Activated T-helper 1 cell treated with anti-CD3 and anti-CD28 coated beads, Interleukin-2, amount 50 U/mL, for 16 hours (primary cell): ENCODE results near the gene ASTN1.

Experiments used
- DNase-seq, 2 donors: peaks; one replicate each; pipeline ENCODE4 v3.0.0-alpha.2; 2020; ENCODE audit warnings: low read depth in 1 of 2, low spot score in 1 of 2

ASTN1 gene

DNA sequence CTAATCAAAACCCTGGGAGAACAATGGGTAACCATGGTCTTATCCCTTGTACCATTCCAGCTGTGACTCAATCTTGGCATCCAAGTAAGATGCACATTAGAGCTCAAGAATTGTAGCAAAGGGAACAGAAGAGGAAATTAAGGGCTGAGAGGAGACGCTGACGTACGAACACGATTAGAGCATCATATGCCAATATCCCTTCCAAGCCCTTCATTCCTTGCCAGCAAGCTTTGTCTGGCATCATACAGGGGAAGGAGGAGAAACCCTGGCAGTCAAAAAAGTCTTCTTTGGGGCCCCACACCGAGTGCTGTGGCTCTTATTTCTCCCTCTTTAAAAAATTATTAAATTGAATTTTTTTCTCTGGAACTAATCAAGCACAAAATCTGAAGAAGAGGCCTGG, 120.9 kb downstream of the ASTN1 start:
- DNase-seq, result no peak

DNA sequence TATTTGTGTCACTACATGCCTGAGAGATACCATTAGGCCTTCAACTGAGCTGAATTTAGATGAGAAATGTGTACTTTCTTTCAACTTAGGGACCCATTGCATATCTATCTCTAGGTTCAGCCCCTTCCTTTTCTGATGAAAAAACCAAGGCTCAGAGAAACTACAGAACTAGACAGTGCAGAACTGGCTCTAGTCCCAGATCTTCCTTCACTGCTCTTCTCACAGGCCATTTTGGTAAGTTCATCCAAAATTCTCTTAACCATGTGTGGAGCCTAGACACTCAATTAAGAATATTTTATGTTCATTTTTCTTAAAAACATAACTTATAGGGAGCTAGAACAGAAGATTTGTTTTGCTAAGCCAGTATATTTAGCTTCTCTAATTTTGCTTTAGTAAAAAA, 128.9 kb downstream of the ASTN1 start:
- no peak for DNase-seq

DNA sequence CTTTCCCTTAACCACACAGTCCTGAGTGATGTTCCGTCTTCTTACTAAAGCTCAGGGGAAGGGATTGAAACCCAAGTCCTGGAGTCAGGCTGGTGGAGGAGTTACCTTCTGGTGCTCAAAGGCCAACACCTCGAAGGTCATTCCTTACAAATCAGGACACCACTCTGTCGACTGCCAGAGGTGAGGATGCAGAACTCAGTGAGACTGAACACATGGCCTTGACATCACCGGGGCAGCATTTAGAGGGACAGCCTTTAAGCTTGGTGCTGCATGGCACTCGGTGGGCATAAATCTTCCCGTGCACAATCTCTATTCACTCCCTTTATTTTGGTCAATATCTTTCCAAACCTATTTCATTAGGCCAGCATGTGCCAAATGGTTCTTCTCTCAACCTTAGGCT, 130.9 kb downstream of the ASTN1 start:
- no peak for DNase-seq

DNA sequence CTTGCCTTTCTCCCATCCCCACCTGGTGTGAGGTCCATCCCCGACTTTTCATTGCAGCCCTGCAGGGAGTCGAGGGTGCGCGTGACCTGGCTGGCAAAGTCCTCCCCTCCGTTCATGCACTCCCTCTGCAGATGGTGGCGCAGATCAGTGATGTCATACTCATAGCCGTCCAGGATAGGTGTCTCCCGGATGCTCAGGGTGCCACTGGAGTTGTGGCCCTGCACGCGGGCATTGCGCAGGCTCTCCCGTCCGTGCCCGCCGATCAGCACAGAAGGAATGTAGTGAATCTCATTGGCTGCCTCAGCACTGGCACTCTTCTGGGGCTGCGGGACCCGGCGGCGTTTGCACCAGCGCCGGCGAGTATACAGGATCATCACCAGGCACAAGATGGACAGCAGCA, 132.1 kb downstream of the ASTN1 start:
- DNase-seq, result no peak

DNA sequence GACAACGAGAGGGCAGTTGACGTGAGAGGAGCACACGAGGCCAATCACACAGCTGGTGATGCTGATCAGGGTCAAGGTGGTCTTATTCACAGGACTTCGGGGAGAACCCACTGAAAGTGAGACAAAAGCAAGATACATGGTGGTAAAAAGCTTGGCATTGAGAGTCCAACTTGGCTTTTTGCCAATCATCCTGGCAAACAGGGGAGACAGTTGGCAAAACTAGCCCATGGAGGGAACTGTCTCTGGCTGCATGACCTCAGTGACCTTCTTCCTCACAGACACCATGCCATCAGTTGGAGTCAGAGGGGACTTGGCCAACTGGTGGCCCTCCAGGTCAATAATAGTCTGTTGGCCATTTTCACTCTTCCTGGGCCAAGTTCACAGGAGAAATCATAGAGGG, 139.9 kb downstream of the ASTN1 start:
- DNase-seq, result no peak

DNA sequence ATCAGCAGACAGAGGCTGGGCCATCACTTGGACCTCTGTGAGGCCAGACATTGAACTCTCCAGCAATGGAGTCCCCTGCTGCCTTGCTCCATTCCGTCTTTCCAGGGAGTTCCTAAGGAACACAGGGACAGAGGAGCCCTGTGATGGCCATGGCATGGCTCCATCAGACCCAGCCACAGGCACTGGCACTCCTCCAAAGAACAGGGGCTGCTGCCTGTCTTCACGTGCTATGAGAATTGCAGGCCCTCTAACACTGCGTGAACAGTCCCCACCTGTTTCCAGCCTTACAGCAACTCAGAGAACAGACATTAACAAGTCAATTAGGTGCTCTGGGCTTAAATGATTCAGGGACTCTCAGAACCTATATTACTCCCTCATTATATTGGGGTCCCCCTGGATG, 140.8 kb downstream of the ASTN1 start:
- no peak for DNase-seq

DNA sequence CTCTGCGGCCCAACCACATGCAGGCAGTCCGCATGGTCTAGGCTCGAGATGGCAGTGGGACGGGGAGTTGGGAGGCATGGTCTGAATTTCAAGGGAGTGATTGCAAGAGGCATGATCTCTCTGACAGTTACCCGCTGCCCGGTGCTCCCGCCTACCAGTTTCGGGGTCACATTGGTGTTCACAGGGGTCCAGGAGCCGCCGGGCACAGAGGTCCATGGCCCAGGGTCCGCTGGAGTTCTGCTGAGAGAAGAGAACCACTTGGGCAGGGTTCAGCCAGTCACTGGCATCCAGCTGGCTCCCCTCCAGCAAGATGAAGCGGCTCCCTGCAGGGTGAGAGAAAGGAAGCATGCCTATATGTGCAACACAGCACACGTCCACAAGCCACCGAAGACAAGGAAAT, 141.3 kb downstream of the ASTN1 start:
- DNase-seq, result no peak

DNA sequence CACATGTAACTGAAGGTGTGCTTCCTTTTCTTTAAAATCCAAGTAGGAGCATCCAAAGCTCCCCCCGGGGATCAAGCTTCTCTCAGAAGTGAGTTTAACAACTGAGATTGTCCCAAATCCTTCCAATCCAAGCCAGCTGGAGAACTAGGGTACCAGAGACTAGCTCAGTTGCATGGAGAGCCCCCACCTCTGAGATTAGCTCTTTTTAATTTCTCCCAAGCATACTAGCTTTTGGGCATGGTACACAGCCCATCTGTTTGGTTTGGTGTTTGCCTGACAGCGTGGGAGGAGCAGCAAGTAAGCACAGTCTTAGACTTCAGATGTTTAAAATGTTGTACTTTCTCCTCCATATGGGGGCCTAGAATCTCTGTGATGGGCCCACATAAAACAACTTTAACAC, 142.8 kb downstream of the ASTN1 start:
- no peak for DNase-seq

DNA sequence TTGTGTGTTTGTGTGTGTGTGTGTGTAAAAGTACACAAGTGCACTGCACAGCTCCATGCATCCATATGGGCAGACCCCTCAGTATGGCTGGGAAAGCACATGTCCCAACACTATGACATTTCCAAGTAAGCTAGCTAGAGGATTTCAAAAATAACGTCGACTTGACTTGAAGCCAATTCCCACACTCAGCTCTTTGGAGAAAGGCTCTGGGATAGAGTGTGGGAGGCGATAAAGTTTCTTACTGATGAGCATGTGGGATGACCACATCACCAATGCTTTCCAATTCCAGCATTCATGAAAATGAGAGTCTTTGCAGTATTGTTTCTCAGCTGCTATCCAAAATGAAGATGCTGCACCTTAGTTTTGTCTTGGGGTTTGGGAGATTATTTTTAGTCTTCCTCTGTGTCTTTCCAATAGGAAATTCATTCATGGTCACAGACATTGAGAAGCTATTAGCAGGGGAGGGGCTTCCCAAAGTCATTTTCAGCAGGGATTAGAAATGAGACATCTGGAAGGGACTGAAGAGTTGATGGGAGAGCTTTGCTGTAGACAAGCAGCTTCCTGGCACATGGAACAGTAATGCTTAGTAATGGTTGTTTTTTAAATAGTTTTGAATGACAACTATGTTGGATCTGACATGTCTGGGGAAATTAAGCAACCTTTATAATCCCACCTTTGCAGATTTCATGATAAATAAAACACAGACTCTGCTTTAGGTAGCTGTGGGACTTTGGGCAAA, 143.5 kb downstream of the ASTN1 start:
- no peak for DNase-seq

DNA sequence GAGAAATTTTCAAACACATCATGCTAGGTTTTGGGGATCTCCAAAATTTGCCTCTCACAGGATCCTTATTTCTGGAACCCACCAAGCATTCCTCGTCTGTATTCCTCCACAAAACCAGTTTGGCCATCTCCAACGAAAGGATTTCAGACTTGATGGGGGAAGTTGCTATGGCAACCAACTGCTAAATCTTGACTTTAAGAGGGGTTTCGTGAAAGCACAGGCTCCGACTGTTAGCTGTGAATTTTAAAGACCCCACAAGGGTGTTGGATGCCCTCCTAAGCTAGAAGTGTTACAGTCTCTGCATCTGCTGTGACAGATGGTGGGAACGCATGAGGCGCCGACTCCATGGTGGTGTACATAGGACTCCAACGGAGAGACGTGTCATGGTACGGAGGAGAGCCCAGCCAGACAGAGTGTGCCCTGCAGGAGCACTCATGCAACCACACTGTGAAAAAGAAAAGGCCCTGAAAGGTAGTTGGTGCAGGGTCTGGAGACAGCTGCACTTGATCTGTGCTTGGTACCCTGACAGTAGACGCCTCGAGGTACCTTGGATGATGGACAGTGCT, 147.1 kb downstream of the ASTN1 start:
- no peak for DNase-seq

DNA sequence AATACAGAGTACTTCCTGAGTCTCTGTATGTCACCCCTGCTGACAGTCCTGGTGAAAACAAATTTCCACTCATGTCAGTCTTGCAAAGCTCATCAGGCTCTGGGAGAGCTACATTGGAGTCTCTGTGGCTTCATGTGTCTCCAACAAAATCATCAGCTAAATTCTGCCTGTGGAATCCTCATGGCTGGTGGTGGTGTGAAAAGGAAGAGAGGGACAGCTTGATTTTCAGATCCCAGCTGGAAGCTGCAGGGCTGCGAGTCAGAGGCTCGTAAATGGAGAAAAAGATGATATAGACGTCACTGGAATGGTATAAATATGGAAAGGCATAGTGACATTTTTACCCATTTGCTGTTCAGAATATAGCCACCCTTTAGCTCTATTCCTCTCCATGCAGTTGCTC, 150.2 kb downstream of the ASTN1 start:
- DNase-seq, result no peak

DNA sequence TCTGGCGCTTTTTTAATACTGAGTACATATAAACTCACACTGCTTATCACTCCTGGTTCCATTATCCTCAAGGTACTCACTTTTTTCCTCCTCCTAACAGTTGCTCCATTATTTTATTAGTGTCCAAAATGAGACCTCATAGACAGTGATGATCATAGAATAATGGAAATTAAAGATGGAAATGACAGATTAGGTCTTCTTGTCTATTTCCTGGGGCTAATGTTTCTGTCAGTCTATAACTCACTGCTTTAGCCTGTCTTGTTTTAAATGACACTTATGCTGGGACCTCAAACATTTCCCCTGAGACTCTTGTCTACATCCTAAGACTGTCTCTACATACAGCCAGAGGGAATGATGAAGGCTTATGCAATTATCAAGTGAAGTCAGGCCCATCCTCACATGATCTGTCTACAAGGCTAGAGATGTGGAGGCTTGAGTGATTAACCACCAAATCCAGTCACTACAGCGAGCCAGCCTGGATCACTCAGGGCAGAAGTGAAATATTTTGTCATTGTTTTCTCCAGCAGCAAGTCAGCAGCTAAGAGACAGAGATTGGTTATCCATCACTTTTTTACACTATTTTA, 152.1 kb downstream of the ASTN1 start:
- no peak for DNase-seq

DNA sequence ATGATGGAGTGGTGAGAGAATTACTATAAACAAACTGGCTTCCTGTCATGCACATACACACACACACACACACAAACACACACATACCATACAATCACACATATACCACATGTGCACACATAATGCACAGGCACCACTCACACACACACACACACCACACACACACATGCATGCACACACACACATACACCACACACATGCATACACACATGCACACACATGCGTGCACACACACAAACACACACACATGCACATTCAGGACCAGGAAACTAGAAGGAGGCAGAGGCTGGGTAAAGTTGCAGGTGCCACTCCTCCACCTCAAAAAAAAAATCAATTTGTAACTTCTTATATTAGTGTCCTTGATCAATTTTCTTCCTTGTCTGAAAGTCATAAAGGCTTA, 153.0 kb downstream of the ASTN1 start:
- DNase-seq, result no peak

DNA sequence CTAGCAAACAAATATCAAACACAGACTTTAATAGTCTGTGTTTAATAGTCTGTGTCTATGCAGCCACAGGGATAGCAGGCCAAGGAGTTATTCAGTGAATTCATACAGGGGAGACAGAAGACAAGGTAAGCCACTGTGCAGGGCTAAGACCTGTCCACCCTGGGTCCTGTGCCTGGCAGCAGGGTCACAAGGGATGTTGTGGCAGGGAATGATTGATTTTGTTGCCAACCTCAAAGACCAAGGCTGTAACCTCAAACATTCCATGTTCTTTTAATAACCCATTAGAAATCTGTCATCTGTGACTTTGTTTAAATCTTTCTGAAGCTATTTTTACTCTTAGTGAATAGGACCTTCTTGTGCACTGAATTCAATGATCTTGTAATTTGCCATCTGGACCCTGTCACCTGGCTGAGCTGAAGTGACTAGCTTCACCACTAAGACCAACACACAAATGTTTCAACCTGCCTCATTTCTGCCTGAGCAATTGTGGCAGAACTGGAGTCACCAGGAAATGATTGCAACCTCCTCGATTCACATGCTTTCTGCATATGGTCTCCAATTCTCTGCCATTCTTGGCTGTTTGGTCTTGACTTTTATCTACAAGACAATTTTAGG, 154.2 kb downstream of the ASTN1 start:
- no peak for DNase-seq

DNA sequence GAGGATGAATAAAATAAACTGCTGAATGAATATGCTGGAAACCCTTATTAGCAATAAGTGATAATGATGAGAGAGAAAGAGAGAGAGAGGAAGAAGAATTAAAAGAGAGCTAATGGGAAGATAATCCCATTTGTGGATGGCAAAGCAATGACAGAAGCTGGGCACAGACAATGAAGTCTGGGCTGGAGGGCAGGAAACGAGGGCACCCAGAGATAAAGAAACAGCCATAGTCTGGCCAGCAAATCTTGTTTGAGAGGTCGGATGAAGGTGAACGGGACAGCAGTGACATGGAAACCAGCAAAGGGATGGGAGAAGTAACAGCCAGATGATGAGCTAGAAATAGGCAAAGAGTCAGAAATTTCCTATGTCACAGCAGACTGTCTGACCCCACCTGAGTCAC, 155.9 kb downstream of the ASTN1 start:
- no peak for DNase-seq

DNA sequence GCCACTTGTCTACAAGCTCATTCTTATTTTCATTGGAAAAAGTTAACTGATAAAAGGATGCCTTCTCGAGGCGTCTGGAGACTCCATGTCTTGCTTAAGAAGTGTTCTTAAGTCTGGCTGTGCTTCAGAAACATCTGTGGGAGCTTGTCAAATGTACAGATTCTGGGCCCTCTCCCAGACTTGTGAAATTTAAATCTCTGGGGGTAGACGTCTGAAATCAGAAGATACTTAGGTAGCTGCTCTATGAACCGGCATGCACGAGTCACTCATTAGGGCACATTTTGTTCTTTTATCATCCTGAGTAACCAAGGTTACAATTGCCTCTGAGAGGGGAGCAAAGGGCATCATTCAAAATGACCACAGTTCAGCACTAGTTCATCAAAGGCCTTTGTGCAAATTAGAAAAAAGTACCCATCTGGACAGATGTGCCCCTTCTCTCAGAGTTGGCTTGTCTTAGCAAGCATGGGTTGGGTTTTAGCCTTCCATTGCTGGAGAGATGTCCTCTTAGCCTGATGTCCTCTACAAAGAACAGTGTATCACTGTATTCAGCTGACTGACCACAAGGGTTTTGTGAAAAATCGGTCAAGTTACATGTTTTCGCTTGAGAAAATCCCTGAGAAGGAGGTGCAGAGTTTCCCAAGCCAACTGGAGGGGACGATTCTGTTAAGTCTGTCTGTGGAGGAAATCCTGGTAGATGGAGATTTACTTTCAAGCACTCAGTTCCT, 156.9 kb downstream of the ASTN1 start:
- no peak for DNase-seq

DNA sequence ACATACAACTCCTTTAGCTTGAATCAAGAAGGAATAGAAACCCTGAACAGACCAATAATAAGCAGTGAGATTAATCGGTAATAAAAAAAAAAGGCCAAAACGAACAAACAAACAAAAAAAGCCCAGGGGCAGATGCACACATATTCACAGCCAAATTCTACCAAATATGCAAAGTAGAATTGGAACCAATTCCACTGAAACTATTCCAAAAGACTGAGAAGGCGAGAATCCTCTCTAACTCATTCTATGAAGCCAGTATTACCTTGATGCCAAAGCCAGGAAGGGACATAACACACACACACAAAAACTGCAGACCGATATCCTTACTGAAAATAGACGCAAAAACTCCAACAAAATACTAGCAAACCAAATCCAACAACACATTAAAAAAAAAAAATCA, 161.6 kb downstream of the ASTN1 start:
- no peak for DNase-seq

DNA sequence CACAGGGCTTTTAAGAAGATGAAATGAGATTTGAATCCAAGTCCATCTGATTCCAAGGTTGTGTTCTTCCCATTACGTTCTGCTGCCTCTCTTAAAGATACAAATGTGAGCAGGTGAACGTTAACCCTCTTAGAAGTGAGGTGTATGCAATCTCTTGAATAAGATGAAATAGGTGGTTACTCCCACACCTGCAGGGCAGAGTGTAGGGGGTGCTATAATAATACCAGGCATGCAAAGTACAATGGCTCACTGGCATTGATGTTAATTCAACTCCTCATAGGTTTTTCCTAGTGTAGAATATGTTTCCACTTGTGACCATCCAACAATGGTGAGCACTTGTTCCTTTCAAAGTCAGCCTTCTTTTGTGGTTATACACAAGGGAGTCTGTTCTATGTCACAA, 163.0 kb downstream of the ASTN1 start:
- no peak for DNase-seq

DNA sequence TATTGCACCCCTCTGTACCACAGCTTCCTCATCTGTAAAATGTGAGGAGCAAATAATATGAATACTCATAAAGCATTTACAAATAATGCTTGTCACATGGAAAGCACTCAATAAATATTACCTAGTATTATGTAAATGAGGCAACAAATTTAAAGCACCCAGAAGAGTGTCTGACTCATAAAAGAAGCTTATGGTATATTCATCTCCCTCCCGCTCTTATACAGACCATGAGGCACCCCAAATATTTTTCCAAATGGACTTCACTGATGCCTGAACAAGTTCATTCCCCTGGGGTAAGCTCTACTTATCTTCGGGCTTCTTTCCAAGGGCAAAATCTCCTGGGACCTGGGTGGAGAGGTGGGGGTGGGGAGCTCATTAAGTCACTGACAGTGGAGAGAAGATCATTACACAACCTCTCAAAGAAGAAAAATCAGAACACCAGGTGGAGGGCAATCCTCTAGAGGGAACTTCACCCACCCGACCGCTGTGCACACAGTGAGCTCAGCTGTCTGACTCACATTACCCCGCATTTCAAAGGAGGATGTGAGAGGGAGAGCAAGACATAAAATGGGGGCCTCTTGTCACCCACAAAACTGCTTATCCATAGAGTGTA, 166.2 kb downstream of the ASTN1 start:
- no peak for DNase-seq

DNA sequence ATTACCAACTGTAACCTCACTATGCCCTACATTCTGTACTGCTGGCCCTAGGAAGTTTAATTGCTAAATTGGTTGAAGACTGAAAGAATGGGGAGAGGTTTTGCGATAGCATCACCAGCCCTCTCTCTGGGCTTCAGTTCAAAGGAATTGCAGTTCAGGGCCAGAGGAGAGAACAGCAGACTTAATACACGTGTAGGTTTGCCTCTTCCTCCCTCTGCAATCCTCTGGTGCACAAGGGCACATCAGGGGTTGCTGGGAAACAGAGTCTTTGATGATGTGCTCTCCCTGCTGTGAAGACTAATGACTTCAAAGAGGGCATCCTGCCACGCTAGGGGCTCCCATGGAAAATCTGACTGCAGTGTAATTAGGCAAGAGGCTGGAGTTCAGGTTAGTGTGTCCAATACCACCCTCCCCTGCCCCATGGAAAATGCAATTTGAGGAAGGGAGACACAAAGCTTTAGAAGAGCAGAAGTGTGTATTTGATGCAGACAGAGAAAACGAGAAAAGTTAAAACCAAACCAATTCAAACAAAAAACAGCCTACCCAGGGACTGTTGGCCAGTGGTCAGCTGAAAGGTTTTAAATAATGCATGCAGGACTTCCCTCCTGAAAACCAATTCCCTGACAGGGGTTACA, 167.9 kb downstream of the ASTN1 start:
- DNase-seq, result no peak
